HG03175 (cell line): ENCODE data around the gene MMP11.

Source experiments
- ATAC-seq: cut with Tn5 transposase; IDR thresholded peaks from one replicate; pipeline ENCODE4 v1.9.1; 2021; ENCODE audit warnings: mild to moderate bottlenecking, moderate library complexity; ENCODE audit not compliant: unreplicated experiment

The MMP11 gene

DNA sequence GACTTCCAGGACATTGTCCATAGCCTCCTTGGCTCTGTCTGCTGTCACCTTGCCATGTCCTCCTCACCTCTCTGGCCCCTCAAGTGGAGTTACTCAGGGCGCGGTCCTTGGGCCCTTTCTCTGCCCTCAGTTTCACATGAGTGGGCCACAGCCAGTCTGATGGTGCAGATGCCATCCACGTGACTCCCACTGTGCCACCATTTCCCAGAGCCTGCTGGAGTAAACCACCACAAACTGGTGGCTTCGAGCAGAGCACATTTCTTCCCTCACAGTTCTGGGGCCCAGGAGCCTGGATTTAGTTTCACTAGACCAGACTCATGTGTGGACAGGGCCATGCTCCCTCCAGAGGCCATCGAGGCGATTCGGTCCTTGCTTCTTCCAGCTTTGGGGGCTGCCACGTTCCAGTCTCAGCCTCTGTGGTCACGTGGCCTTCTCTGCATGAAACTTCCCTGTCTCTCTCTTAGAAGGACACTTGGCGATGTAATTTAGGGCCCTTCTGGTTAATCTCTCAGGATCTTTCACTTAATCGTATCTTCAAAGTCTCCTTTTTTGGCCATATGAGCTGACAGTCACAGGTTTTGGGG, 28.7 kb downstream of the MMP11 start:
- ATAC-seq = no peak

DNA sequence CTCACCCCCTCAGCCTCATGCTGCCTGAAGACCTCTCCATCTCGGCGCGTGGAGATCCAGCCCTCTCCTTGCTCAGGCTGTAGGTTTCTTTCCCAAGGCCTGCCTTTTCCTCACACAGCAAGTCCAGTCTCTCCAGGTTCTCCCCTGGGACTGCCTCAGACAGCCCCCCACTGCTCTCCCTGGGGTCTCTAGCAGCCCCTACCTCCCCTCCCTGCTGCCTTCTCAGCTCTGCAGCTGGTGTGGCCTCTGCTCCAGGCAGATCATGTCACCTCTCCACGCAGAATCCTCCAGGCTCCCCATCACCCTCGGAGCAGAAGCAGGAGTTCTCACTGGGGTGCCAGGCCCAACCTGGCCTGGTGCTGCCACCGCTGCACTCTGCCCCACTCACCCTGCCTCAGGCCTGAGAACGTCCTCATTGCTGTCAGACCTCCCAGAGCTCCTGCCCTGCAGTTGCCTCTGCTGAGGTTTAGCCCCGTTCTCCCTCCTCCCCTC, 29.3 kb downstream of the MMP11 start:
- ATAC-seq = no peak

- ATAC-seq = no peak
Measured at GRCh38 chr22:23803001-23803819, 30.6 kb downstream of the MMP11 start.

DNA sequence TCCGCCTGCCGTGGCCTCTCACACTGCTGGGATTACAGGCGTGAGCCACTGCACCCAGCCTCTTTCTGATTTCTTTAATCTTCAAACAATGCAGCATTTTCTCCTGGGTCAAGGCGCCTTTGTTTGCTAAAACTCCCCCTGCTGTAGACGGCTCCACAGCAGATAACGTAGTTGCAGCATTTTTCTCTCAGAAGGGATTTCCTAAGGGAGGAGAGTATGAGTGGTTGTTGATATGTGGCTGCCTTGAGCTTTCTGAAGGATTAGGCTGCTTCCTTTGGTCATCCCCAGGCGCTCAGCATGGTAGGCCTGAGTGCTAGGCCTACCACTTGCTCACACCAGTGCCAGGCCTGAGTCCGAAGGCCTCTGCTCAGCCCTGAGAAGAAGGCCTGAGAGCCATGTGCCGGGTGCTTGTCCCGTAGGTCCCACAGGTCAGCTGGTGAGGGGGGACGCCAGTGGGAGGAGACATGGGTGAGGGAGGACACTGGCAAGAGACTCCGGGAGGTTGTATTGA, 32.2 kb downstream of the MMP11 start:
- ATAC-seq = no peak

GRCh38 chr22:23806837-23807236, 34.2 kb downstream of the MMP11 start:
- ATAC-seq = no peak

DNA sequence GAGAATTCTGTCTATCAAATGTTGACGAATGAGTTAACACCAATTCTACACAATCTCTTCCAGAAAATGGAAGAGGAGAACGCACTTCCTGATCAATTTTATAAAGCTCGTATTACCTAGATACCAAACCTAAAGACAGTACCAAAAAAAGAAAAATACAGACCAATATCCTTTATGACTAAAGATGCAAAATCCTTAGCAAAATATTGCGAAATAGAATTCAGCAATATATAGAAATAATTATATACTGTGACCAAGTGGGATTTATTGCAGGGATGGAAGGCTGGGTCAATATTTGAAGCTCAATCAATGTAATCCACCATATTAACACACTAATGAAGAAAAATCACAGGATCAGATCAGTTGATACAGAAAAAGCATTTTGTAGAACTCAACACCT, 39.7 kb downstream of the MMP11 start:
- ATAC-seq = no peak

GRCh38 chr22:23815541-23816155, 43.0 kb downstream of the MMP11 start:
- no peak for ATAC-seq

DNA sequence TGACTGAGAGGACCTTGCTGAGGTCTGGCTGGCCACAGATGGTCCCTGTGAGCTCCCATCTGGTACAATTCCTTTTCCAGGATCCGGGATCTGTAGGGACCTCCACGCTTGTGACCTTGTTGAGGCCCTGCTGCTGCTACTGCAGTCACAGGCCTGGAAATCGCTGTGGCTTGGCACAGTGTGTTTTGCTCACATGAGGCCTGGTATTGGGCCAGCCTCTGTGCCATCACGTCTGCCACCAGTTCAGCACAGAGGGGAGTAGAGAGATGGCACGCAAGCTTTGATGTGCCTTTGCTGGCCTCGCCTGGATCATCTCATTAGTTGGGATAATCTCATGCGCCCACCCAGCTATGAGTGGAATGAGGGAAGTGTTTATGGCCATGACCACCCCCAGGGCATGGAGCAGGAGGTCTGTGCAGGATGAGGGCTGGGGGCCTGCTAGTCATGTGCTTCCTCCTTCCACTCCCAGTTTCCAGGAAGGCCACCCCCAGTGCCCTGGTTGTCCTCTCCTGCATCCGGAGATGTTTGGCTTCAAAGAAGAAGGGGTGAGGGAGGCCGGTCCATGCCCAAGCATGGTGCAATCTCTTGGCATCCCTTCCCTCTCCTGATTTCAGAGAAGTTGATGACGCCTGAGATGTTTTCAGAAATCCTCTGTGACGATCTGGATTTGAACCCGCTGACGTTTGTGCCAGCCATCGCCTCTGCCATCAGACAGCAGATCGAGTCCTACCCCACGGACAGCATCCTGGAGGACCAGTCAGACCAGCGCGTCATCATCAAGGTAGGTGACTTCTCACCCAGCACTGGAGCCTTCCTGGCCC, 43.7 kb downstream of the MMP11 start:
- ATAC-seq = no peak

DNA sequence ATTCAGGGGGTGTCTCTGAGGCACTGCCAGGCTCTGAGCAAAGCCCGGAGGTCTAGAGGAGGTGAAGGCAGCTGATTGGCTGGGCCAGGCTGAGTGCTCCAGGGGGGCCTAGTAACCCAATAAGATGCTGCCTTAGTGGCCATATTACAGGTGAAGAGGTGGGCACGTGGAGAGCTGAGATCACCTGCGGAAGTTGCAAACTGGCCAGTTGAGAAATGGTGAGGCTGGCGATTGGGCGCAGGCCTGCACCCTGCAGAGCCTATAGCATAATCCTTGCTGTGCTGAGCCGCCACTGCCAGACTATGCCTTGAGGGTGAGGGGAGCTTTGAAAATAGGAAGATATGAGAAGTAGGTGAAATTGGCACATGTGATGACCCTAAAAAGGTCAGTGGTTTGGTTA, 44.5 kb downstream of the MMP11 start:
- no peak for ATAC-seq

- no peak for ATAC-seq
Measured at GRCh38 chr22:23818541-23818940, 45.9 kb downstream of the MMP11 start.

DNA sequence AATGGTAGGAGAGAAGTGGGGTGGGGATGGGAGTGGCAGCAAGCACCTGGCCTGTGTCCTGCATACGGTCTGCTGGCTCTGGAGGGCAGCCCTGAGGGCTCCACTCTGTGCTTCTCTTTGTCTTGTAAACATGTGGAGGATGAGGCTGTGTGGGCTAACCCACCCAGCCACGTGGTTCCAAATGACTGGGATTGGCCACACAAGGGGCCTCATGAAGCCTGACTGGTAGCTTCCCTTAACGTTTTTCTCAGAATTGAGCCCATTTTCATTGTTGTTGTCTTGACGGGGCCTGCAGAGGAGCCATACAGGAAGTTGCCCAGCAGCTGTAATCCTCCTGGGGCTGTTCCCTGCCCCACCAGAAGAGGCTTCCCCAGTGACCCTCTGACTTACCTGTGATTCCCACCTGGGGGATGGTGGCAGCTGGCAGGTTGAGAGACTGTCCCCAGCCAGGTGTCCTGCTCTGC, 48.1 kb downstream of the MMP11 start:
- no peak for ATAC-seq

- ATAC-seq = no peak
Measured at GRCh38 chr22:23822101-23822671, 49.5 kb downstream of the MMP11 start.

DNA sequence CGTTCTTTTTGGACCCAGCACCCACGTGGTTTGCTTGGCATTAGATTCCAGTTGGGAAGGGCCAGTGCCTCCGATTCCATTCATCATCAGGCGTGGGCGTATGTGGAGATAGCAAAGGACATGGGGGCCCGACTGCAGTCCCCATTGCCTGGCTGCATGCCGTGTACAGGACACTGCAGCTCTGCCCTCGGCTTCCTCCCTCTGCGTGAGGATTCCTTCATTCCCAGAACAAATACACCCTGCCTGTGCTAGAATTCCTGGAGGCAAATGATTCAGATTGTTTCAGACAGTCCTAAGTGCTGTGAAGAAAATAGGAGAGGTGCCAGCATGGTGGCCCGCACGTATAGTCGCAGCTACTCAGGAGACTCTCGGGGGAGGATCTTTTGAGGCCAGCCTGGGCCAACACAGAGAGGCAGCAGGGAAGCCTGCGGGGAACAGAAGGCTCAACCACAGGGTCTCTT, 50.7 kb downstream of the MMP11 start:
- ATAC-seq = no peak

DNA sequence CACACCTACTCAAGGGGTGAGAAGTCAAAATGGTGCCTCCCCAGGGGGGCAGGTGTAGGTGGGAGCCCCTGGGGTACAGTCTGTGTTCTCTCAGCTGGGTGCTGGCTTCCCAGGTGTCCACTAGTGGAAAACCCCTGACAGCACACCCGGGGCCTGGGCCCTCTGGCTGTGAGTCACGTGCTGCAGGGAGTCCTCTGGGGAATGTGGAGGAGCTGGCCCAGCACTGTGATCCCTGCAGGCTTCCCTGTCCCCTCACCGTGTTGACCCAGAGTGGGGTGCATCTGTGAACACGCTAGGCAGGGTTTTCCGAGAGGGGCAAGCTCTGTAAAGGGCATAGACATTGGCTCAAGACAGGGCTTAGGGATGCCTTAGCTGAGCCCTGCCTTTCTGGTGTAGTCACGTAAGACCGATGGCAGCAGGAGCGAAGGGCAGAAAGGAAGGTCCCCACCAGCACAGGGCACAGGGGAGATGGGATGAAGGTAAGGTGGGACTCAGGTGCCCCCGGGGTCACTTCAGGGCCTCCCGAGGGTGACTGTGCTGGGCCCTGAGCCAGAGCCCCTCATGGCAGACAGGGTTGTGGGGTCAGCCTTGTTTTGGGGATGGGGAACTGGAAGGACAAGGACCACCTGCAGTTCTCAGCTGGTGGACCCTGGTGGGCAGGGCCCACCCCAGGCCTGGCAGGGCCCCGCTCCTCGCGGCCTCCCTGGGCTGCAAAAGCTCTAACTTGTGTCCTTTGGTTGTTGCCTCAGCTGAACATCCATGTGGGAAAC, 52.0 kb downstream of the MMP11 start:
- ATAC-seq = no peak

DNA sequence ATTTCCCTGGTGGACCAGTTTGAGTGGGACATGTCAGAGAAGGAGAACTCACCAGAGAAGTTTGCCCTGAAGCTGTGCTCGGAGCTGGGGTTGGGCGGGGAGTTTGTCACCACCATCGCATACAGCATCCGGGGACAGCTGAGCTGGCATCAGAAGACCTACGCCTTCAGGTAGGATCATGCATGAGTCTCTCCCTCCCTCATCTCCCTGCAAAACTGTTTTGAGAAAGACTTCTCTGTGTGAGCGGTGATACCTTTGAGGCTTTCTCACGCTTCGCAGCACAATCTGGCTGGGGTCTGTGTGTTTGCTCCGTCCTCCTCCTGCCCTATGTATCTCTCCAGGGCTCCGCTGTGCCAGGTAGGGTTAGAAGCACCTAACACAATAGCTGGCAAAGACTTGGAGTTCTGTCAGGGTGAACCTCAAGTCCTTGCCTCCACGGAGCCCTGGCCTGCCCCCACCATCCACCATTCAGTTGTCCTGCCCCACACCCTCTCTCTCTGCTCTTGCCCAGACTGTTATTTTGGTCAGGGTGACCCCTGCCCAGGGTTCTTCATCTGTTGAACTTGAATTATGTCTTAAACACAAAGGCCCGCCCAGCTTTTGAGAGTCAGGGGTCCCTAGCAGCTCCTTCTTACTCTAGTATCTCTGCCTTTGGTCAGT, 52.7 kb downstream of the MMP11 start:
- no peak for ATAC-seq

DNA sequence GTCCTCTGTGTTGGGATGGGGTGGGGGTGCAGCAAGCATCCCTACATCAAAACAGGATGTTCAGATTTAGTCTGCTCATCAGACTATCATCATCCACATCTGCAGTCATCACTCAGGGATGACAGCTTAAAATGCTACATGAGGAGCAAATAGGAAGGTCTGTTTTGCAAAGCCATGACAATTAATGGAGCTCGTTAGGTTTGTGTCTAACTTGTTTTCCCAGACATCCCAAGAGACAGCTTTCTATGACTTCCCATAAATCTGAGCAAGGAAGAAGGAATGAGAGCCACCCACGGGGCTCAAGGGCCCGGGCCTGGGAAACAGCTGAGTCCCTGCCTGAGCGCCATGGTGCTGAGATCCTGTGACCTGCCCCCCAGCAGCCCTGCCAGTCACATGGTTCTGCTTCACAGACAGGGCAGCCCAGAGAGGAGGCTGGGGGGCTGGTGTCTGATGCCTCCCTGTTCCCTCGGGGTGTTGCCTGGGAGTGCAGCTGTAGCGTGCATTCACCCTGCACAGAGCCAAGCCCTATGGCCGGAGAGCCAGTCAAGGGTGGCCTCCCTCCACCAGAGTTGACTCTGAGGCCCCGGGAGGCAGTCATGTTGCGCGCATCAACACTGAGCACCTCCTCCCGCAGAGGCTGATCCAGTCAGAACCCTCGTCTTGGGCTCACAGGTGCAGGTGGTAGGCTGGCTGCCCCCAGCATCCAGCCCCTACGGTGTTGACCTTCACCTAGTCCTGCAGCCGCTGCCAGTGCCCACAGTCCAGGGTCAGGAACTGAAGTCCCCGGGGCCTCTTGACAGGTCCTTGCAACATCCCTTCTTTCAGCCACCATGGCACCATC, 54.1 kb downstream of the MMP11 start:
- ATAC-seq = no peak

DNA sequence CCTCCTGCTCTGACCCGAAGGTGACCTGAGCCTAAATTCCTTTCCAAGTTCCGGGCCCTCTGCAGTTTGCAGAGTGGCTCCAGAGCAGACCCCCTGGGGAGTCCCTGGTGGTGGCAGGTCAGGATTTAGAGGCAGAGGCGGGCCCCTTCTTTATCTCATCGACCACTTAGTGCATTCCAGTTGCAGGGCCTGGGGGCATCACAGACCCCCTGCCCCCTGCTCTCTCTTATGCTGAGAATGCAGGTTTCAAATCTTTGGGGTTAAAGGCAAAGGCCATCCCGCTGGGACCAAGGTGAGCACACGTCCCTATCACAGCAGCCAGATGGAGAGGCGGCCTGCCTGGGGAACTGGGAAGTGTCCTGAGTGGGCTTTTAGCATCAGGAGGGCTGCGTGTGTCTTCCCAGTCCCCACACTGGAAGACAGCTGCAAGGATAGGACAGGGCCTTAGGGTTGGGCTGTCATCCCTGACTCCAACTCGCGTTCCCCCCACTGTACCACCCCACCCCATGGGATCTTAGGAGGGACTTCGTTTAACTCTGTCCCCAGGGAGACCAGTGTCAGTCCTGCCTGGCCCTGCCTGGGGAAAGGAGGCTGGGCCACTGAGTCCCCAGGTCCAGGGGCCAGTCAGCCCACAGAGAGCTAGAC, 54.8 kb downstream of the MMP11 start:
- ATAC-seq = no peak
